Fibroblast of lung (primary cell): ENCODE measurements around the gene COL8A1.

ENCODE experiments used
- EZH2 ChIP-seq: IDR thresholded peaks from 2 replicates; pipeline ENCODE4 v1.5.1; 2012; ENCODE audit warnings: low read length, control low read depth, mild to moderate bottlenecking; ENCODE audit errors: missing control alignments
- TF ChIP-seq, protein P1 (sequence below), 2 donors: IDR thresholded peaks in 1 of 2; conservative IDR thresholded peaks in 1 of 2; 1 replicate in 1 of 2; 2 replicates in 1 of 2; pipeline ENCODE4 v1.5.1; 2011 to 2012; ENCODE audit warnings: low read length in 2 of 2, control low read depth in 1 of 2, inconsistent platforms in 1 of 2, low read depth in 1 of 2, mild to moderate bottlenecking in 1 of 2

DNA sequence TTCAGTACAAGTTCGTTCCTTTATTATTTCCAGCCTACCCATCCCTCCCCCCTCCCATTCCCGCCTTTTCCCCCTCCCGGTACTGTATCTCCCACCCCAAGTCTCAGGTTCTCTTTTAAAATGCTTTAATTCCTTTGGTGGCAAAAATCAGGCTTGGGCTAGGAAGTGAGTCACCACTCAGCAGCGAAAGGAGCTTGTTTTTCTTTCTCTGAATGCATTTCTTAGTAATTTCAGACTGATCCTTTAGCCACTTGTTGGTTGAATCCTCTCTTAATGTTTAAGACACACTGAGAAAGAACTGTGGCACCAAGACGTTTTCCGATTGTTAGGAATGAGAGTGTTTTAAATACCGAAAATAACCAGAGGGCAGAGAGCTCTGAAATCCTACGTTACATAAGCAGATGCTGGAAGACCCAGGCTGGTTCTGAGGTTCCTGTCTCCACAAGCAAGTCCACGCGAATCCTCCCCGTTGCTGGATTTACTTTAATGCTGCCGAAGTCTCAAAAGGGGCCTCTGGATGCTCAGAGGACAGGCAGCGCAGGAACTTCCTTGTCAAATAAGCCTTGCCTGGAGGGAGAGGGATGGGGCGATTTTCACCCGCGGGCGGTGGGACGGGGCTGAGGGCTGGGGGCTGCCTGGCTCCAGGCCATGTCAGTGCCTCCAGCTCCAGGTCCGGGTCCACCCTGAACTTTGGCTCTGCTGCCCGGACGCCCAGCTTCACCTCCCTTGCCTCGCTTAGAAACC, 854 bp upstream of the COL8A1 start:
- TF ChIP-seq, protein P1, sequence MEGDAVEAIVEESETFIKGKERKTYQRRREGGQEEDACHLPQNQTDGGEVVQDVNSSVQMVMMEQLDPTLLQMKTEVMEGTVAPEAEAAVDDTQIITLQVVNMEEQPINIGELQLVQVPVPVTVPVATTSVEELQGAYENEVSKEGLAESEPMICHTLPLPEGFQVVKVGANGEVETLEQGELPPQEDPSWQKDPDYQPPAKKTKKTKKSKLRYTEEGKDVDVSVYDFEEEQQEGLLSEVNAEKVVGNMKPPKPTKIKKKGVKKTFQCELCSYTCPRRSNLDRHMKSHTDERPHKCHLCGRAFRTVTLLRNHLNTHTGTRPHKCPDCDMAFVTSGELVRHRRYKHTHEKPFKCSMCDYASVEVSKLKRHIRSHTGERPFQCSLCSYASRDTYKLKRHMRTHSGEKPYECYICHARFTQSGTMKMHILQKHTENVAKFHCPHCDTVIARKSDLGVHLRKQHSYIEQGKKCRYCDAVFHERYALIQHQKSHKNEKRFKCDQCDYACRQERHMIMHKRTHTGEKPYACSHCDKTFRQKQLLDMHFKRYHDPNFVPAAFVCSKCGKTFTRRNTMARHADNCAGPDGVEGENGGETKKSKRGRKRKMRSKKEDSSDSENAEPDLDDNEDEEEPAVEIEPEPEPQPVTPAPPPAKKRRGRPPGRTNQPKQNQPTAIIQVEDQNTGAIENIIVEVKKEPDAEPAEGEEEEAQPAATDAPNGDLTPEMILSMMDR (conservative IDR thresholded peaks at IDR 0.05 in 1 of 2, IDR thresholded peaks at IDR 0.05 in 1 of 2; ENCODE audit: low read depth in 1 of 2, low read length in 2 of 2), result no peak
- no peak for TF ChIP-seq EZH2
